Retinal pigment epithelial cell (primary cell): ENCODE measurements around the gene TMEM61.

Source experiments
- DNase-seq: peaks from one replicate; pipeline ENCODE4 v3.0.0-alpha.2; 2010; ENCODE audit warnings: low read depth
- H3K4me3 ChIP-seq: 2 replicates; pipeline ENCODE4 v1.5.1; 2011; ENCODE audit warnings: mild to moderate bottlenecking, low read length, control low read depth, moderate library complexity
- CTCF ChIP-seq: conservative IDR thresholded peaks from 2 replicates; pipeline ENCODE4 v1.5.1; 2011; ENCODE audit warnings: low read depth, low read length, control low read depth, inconsistent platforms

The TMEM61 gene

GRCh38 chr1:54951810-54952226, 28.6 kb upstream of the TMEM61 start:
- TF ChIP-seq CTCF: no peak
- no peak overlapping the region for H3K4me3 ChIP-seq
- no peak for DNase-seq

- H3K4me3 ChIP-seq: no peak overlapping the region
- DNase-seq: no peak
- no peak for TF ChIP-seq CTCF
These were observed 27.3 kb upstream of the TMEM61 start for GRCh38 chr1:54952950-54953718.

GRCh38 chr1:54953846-54954245, 26.6 kb upstream of the TMEM61 start:
- no peak for TF ChIP-seq CTCF
- DNase-seq: no peak
- H3K4me3 ChIP-seq: no peak overlapping the region

- no peak overlapping the region for H3K4me3 ChIP-seq
- DNase-seq: no peak
- no peak for TF ChIP-seq CTCF
These were observed 25.1 kb upstream of the TMEM61 start for GRCh38 chr1:54955359-54955758.

GRCh38 chr1:54956726-54957125, 23.7 kb upstream of the TMEM61 start:
- no peak overlapping the region for H3K4me3 ChIP-seq
- TF ChIP-seq CTCF: no peak
- DNase-seq: no peak

- no peak for DNase-seq
- H3K4me3 ChIP-seq: no peak overlapping the region
- no peak for TF ChIP-seq CTCF
These were observed 21.2 kb upstream of the TMEM61 start for GRCh38 chr1:54959241-54959640.
